Renal cortex interstitium (tissue), 15 donors: ENCODE data around the gene MMP12. TPM values are rescaled to one million over a fixed set of nuclear protein-coding genes. Genes with fewer than 3 reads are reported as not detected.
A peak's percentile ranks its signal among the peaks of the same experiment; 100 is the strongest.
"Not testable (repeated sequence)": the region's sequence is repeated elsewhere in the genome, so short reads cannot be mapped to it uniquely, and the experiment has no call there.

Source experiments
- DNase-seq, 11 donors: peaks; one replicate each; pipeline ENCODE4 v3.0.0-alpha.2; 2013; ENCODE audit warnings: low read depth in 9 of 11, low spot score in 4 of 11; ENCODE audit errors: extremely low read depth in 1 of 11
- long read RNA-seq, 16 experiments: transcript quantifications; one replicate each; lab custom pipeline, GENCODE V29; 2026
- polyA plus RNA-seq, 3 donors: library from polyadenylated mRNA; unstranded; fragments of 120-200 nt; gene quantifications; one replicate each; pipeline ENCODE4 v1.2.1, GENCODE V29; 2013; ENCODE audit not compliant: insufficient read length in 3 of 3

The MMP12 gene
- 1 to 10 TPM; 1.9 to 4.8 (median 4.2) TPM for polyA plus RNA-seq
- long read RNA-seq, donor 1: 0 reads
- long read RNA-seq, donor 2: 0 reads
- long read RNA-seq, donor 3, partial matches to known transcripts: 0 of 1 reads
- long read RNA-seq, donor 3, other reads (novel, unspliced or antisense): 0 of 1 reads
- long read RNA-seq, donor 4: 0 reads
- long read RNA-seq, donor 5: 0 reads
- long read RNA-seq, donor 6: 0 reads
- long read RNA-seq, donor 7: 0 reads
- long read RNA-seq, donor 8: 0 reads
- long read RNA-seq, donor 9, partial matches to known transcripts: 0 of 2 reads
- long read RNA-seq, donor 9, other reads (novel, unspliced or antisense): 0 of 2 reads
- long read RNA-seq, donor 10: 0 reads
- long read RNA-seq, donor 11: 0 reads
- long read RNA-seq, donor 12: 0 reads
- long read RNA-seq, donor 13: 0 reads
- long read RNA-seq, donor 14: 0 reads
- long read RNA-seq, donor 15: 0 reads
- long read RNA-seq, donor 16: 0 reads

DNA sequence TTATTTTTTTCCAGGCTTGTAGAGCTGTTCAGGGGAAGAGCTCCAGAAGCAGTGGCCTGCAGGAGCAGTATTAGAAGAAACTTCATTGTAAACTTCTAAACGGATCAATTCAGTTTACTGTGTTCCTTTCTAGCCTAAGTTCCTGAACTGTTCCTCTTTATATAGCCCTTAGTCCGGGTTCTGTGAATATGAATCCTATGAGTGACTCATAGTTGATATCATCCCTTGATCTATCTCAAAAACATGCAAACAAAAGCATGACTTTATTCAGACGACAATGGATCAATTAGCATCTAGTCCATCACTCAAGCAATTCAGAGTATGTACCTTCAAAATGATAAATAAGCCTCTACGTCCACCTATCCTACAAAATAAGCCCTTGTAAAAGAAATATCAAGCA lies at the start of gene MMP12:
Gene MMP12, minus strand, starts transcription at position 131 of the 400 bp plus-strand sequence. Its CDS starts 45 bp downstream, at position 86.
- no peak for DNase-seq

DNA sequence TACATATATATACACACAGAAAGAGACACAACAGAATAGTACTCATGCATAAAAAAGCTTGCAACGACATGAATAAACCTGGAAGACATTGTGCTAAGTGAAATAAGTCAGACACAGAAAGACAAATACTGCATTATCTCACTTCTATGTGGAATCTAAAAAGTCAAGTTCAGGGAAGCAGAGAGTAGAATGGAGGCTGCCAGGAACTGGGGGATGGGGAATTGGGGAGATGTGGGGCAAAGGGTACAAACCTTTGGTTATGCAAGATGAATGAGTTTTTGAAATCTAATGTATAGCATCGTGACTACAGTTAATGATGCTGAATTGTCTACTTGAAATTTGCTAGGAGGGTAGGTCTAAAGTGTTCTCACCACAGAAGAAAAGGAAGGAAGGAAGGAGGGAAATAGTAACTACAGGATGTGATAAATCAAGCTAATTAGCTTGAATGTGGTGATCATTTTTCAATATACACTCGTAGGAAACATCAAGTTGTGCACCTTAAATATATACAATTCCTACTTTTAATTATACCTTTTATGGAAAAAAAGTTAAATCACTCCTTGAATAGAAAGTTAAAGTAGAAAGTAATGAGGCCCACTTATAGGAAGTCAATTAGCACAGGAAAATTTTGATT lies 46.9 kb upstream of the MMP12 start:
- DNase-seq: no peak

DNA sequence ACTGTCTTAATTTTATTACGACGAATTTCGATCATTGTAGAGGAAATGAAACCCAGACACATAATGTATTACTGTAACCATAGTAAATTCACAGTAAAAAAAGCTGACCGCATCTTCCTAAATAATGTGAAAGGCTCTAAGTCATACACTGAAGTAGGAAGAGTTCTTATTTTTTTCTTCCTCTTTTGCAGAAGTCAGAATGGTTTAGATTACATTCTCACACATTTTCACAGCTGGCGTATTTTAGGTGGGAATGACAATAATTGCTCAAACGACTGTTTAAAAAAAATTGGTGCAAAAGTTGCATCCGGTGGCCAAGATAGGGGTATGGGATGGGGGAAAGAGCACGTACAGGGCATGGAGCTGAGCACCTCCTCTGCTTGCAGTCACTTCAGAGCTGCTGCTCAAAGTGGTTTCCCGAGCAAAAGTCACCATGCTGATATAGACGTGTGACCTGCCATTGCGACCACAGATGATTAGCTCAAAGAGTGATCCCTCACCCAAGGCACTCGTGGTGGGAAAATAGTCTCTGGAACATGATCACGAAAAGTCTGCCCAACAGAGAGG lies 45.4 kb upstream of the MMP12 start:
- DNase-seq: no peak

DNA sequence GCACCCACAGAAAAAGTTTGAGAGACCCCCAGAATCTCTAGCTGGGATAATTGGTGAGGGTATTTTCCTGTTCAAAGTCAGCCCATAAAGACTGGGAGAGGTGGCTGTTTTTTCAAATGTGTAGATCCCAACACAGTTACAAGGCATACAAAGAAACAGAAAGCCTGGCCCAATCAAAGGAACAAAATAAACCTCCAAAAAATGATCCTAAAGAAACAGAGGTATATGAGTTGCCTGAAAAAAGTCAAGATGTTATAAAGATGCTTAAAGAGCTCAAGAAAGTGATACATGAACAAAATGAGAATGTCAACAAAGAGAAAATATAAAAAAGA lies 40.2 kb upstream of the MMP12 start:
- DNase-seq: no peak

DNA sequence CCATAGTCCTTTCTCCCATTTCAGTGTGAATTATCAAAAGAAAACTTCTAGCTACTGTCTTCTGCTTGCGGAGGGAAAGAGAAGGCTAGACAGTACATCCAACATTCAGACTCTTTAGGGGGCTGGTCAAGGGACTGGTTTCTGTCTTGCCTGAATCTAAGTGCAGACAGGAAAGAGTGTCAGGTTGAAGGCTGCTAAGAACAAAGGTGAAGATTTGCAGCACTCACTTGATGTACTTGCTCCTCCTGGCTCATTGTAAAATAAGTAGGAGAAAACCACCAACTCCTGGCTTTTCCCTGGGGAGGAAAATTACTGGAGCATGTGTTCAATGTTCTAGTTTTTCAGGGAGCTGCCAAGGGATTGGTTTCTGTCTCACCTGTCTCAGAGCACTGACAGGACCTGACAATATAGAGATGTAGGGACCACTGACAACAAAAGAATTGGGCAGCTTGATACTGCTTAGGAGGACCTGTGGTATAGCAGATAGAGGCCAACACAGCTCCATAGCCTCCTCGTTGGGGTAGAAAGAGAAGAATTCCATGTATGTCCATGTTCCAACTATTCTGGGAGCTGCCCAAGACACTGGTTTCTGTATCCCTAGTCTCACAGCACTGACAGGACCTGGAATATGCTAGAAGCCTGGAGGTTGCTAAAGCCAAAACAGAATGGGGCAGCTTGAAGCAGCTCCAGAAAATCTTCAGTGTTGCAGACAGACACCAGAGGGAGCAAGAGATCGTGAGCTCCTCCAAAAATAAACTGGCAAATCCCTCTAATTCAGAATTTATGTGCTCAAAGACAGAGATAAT lies 39.7 kb upstream of the MMP12 start:
- peak in 2 of 11 donors; percentile 19 to 24 for DNase-seq

DNA sequence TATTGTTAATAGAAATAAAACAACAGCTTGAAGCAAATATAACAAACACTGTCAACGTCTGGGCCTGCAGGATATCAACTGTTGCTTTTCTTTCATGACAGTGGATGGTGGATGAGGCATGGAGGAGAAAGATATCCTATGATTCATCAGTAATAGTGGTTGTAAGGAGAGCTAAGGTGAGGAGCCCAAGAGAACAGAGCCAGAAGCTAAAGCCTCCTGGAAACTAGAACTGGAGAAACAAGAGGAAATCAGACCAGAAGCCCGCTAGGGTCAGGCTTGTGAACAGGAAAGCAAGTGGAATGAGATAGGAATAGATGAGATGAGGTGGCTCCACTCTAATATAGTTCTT lies 37.7 kb upstream of the MMP12 start:
- no peak for DNase-seq

DNA sequence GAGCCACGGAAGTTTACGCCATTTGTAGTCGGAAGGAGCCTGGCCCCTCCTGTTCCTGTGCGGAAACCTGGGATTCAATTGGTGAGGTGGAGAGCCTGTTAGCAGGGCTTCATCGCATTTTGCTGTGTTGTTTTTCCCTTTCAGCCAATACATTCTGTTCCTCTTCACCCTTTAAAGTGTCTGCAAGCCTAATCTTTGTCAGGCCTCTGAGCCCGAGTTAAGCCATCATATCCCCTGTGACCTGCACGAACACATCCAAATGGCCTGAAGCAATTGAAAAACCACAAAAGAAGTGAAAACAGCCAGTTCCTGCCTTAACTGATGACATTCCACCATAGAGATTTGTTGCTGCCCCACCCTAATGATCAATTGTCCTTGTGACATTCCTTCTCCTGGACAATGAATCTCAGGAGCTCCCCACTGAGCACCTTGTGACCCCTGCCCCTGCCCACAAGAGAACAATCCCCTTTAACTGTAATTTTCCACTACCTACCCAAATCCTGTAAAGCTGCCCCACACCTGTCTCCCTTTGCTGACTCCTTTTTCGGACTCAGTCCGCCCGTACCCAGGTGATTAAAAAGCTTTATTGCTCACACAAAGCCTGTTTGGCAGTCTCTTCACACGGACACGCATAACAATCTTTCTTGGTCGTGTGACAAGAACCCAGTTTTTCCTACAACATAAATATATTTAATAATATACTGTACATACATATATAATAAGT lies 37.1 kb upstream of the MMP12 start:
- no peak for DNase-seq

DNA sequence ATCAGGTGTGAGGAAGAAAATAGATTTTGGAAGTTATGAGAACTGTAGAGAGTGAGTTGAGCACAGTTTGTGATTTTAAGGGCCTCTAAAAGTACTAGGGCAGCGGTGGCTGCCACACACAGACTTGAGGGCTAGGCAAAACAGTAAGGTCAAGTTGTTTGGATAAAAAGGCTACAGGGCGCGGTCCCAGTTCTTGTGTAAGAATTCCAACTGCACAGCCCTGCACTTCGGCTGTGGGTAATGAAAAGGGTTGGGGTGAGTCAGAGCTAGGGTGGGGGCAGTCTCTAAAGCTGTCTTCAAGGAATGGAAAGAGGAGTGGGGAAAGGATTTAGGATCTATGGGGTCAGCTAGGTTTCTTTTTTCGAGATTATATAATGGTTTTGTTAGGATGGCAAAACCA lies 31.1 kb upstream of the MMP12 start:
- not testable (repeated sequence) for DNase-seq

DNA sequence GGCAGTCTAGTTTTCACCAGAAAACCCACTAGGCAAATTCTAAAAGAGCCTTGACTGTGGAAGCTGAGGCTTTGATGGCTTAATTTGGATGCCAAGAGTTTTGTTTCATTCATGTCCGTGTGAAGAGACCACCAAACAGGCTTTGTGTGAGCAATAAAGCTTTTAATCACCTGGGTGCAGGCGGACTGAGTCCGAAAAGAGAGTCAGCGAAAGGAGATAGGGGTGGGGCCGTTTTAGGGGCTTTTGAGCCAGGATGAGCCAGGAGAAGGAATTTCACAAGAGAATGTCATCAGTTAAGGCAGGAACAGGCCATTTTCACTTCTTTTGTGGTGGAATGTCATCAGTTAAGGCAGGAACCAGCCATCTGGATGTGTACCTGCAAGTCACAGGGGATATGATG lies 29.1 kb upstream of the MMP12 start:
- not testable (repeated sequence) for DNase-seq

DNA sequence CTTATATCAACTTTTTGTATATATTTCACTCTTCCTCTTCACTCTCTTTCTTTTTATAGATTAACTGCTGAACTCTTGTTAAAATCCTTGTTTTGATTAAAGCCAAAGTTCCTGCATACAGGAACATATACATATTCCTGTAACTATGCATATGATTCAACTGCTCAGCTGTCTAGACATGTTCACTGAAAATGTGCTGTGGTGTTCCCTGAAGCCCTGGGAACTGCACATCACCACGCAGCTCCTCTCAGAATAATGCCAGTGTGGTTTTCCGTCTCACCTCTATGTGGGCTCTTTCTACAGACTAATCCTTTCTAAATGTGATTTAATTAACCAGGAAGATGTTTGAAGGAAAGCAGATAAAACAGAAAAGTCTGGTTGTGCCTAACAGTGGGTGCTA lies 25.6 kb upstream of the MMP12 start:
- no peak for DNase-seq

DNA sequence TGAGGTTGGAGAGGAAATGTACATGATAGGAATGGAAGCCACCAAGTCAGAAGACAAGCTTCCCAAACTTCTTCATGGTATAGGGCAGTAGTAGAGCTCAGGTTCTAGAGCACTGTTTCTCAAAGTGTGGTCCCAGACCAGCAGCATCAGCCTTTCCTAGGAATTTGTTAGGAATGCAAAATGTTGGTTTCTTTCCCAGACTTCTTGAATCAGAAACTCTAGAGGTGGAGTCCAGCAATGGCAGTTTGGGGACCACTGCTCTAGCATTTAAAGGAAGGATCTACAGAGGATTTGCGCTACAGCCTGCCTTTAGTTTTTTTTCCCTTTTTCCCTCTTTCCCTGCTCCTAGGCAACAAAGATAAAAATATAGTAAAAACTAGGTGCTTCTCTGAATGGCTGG lies 17.0 kb upstream of the MMP12 start:
- no peak for DNase-seq

DNA sequence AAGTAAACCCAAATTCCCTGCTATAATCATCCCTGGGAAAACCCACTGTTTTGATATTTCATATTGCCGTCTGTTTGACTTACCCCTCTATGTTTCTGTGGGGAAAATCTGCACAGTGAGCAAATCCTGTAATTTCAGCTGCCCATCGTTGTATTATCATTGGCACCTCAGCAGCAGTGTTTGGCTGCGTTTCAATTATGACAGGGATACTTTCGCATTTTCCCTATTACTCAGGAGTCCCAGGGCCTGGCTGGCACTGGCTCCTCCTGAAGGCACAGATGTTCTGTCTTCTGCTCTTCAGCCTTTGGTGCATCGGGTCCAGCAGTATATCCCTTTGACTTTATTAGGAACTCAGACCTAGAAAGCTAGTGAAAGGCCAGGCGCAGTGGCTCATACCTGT lies 12.2 kb upstream of the MMP12 start:
- no peak for DNase-seq

DNA sequence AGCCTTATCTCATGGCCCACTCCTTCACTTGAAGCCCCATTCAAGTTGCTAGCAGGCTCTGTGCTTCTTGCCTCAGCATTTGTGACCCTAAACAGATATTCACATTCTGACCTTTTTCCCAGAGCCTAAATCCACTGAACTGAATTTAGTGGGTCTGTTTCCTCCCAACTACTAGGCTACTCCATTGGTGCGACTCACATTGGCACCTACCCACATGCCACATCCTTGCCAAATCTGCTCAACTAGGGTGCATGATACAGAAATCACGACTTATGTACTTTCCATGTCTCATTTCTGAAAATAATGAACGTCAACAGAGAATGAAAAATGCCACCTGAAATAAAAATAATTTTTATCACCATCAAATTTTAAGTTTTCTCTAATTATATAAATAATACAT lies 8.4 kb upstream of the MMP12 start:
- DNase-seq: no peak

DNA sequence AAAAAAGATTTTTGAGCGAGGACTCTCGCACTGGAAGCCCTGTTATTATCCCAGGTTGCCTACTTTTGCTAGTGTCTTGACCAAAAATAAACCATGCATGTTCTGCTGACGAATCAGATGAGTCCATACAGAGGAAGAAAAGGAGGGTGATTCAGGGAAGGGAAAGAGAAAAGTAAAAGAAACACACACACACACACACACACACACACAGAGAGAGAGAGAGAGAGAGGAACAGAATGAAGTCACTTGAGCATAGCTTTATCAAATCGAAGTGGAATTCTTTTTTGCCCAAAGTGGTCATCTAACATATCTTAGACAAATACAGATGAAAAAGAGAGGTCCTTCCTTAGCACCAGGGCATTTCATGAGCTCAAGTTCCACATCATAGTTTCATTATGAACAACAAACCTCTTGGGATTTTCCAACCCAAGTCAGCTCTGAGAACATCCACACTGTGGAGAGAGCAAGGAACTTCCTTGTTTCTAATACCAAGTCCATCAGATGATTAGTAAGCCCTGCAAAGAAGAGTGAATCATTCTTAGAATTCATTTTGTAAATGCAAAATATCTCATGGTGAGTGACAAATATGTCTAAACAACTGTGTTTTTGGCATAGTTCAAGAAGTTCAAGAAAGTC lies 7.7 kb upstream of the MMP12 start:
- no peak for DNase-seq

DNA sequence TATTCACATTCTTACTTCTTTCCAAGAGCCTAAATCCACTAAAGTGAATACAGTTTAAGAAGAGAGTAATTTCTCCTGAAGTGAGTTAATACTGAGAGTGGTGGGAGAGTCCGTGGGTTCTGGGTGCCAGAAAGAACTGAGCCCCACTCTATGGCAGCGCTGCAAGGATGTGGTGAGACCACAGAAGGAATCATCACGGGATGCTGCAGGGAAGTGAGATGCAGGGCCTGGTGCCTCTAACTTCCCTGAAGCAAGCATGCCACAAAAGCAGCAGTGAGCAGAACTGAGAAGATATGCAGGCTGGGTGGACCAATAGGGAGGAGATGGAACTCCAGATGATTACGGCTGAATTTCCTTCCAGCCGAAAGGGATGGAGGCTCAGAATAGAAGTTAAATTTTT lies 5.0 kb upstream of the MMP12 start:
- no peak for DNase-seq

DNA sequence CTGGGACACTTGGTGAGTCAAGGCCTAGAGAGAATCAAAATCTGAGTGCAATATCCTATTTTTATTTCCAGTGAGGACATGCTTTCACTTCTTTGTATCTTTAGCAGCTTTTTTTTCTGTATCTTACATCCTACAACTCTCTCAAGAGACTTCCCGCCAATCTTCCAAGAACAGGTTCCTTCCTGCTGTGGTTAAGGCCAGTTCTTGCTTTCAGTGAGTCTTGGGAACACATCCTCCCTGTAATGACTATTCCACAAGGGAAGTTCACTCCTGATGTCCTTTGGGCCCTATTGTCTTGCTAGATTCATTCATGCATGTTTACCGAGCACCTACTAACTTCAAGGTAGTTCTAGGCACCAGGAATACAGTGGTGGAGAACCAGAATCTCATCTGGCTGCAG lies 3.8 kb upstream of the MMP12 start:
- no peak for DNase-seq

DNA sequence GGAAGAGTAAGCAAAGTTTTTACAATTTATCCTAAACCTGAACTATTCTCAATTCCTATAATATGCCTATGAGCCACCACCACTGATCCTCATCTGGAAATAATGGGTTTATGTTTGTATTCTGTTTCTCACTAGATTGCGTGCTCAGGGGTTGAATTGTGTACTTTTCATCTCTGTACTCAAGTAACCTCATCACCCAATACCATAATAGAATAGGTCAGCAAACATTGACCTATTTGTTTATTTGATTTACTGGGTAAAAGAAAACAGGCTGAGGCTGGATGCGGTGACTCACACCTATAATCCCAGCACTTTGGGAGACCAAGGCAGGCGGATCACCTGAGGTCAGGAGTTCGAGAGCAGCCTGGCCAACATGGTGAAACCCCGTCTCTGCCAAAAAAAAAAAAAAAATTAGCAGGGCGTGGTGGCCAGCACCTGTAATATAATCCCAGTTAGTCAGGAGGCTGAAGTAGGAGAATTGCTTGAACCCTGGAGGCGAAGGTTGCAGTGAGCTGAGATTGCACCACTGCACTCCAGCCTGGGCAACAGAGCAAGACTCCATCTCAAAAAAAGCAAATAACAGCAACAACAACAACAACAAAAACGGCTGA lies 5.3 kb downstream of the MMP12 start:
- DNase-seq: not testable (repeated sequence)

DNA sequence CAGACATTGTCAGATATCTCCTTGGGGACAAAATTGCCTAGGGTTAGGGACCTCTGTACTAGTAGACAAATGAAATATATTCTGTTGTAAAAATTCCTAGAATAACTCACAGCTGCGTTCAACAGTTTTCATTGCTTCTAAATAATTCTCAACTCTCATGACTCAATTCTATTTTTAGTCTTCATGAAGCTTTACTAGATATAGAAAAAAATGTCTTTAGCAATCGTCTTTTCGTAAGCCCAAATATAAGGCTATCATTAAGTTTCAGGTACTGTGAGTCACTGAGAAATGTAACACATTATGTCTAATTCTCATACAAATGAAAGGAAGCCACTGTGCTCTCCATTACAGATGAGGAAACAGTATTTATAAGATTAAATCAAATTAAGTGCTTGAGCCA lies 6.4 kb downstream of the MMP12 start:
- DNase-seq: peak in 2 of 11 donors; percentile 11 to 19
